Activated CD4-positive, alpha-beta T cell treated with anti-CD3 and anti-CD28 coated beads for 36 hours (primary cell): ENCODE measurements around the gene FAM181A. TPM values are rescaled to one million over a fixed set of nuclear protein-coding genes. Genes with fewer than 3 reads are reported as not detected.
A peak's percentile ranks its signal among the peaks of the same experiment; 100 is the strongest.

ENCODE experiments used
- ATAC-seq: fragments of 200-7000 bp; cut with Tn5 transposase; one replicate; pipeline ENCODE4 v1.10.0; 2021; ENCODE audit warnings: mild to moderate bottlenecking, moderate library complexity
- CTCF ChIA-PET: fragments of 350-600 bp; sonication (Branson Sonifier 250); formaldehyde crosslinking; loops from one replicate; lab custom pipeline; 2021; ENCODE audit warnings: antibody characterized with exemption; lab: Charles Lee
- POLR2A ChIA-PET: fragments of 350-600 bp; sonication (Branson Sonifier 250); formaldehyde crosslinking; loops from one replicate; lab custom pipeline; 2021; ENCODE audit warnings: antibody characterized with exemption, inconsistent platforms; lab: Charles Lee
- DNase-seq: peaks from one replicate; pipeline ENCODE4 v3.0.0-alpha.2; 2020
- H3K27ac Mint-ChIP-seq: one replicate; pipeline ENCODE4 v1.8.0; 2021; ENCODE audit warnings: mixed read lengths
- H3K27me3 Mint-ChIP-seq: one replicate; pipeline ENCODE4 v1.8.0; 2021; ENCODE audit warnings: mixed read lengths
- H3K36me3 Mint-ChIP-seq: one replicate; pipeline ENCODE4 v1.8.0; 2021; ENCODE audit warnings: low read depth, mixed read lengths
- H3K4me1 Mint-ChIP-seq: one replicate; pipeline ENCODE4 v1.8.0; 2021; ENCODE audit warnings: mixed read lengths
- H3K4me3 Mint-ChIP-seq: one replicate; pipeline ENCODE4 v1.8.0; 2021; ENCODE audit warnings: mild to moderate bottlenecking, moderate library complexity, mixed read lengths
- H3K9me3 Mint-ChIP-seq: one replicate; pipeline ENCODE4 v1.8.0; 2021; ENCODE audit warnings: low read depth, mixed read lengths
- intact Hi-C, 2 experiments: fragments of 100-400 bp; cut with DNase I in 1 of 2; cut with micrococcal nuclease in 1 of 2; formaldehyde crosslinking; loops; one replicate each; pipeline versions ENCODE4 v1.14.2 to v1.15.1; 2022 to 2024; cut with DNase I, micrococcal nuclease
- total RNA-seq, 2 experiments: library from RNA; stranded (reverse); gene quantifications; one replicate each; pipeline ENCODE4 v1.2.3, GENCODE V29; 2021

Gene FAM181A
- total RNA-seq, 2 experiments from 2014 or later, result not detected

GRCh38 chr14:93953263-93953662, 26.1 kb downstream of the FAM181A start:
- ChIA-PET POLR2A (interaction anchor here (1.0 kb wide), 1 partner anchor 20 kb away, joined by 3 read pairs; no protein-coding TSS in a partner anchor), CTCF (interaction anchor here (1.6 to 2.4 kb wide), 2 partner anchors 10 to 13 kb away, joined by 4 to 21 read pairs; no protein-coding TSS in a partner anchor)
- Mint-ChIP-seq H3K4me1 (peaks cover 80% of the 10 kb centered on the region), H3K27ac (peak overlapping the region; percentile 39), H3K9me3 (no peaks in the 10 kb centered on the region), H3K36me3 (peaks cover 19% of the 10 kb centered on the region), H3K4me3 (peak overlapping the region; percentile 75), H3K27me3 (no peaks in the 10 kb centered on the region)
- ATAC-seq, result no peak
- no peak for DNase-seq
- intact Hi-C loops, result loop anchor here in 1 of 2 experiments (10.0 kb wide), 1 partner anchor 1572 kb away; no protein-coding TSS in a partner anchor

- peaks cover 19% of the 10 kb centered on the region for H3K36me3 Mint-ChIP-seq
- intact Hi-C loops, result loop anchor here in 1 of 2 experiments (10.0 kb wide), 1 partner anchor 1571 kb away; no protein-coding TSS in a partner anchor
- DNase-seq (peak; percentile 38), ATAC-seq (peak; percentile 15)
- ChIA-PET CTCF (interaction anchor here (1.2 to 1.6 kb wide), 2 partner anchors 9 to 14 kb away, joined by 4 to 7 read pairs; no protein-coding TSS in a partner anchor), POLR2A (interaction anchor here (1.2 kb wide), 1 partner anchor 37 kb away, joined by 3 read pairs; no protein-coding TSS in a partner anchor)
- H3K4me1 Mint-ChIP-seq, result peaks cover 87% of the 10 kb centered on the region
- H3K9me3 Mint-ChIP-seq, result no peaks in the 10 kb centered on the region
- no peaks in the 10 kb centered on the region for H3K27me3 Mint-ChIP-seq
- H3K4me3 Mint-ChIP-seq, result peak overlapping the region; percentile 75
- peak overlapping the region; percentile 100 for H3K27ac Mint-ChIP-seq
Observed at GRCh38 chr14:93953739-93954515, 26.8 kb downstream of the FAM181A start.

- Mint-ChIP-seq H3K27me3 (no peaks in the 10 kb centered on the region), H3K4me3 (peak overlapping the region; percentile 75), H3K4me1 (peaks cover 92% of the 10 kb centered on the region), H3K27ac (peak overlapping the region; percentile 100), H3K36me3 (peaks cover 19% of the 10 kb centered on the region), H3K9me3 (no peaks in the 10 kb centered on the region)
- ATAC-seq (no peak), DNase-seq (no peak)
- ChIA-PET POLR2A (interaction anchor here (1.2 kb wide), 1 partner anchor 36 kb away, joined by 3 read pairs; no protein-coding TSS in a partner anchor), CTCF (interaction anchor here (1.0 to 1.2 kb wide), 2 partner anchors 14 to 15 kb away, joined by 3 to 7 read pairs; no protein-coding TSS in a partner anchor)
- intact Hi-C loops, result loop anchor here in 1 of 2 experiments (10.0 kb wide), 1 partner anchor 1570 kb away; no protein-coding TSS in a partner anchor
Observed at GRCh38 chr14:93954516-93954830, 27.3 kb downstream of the FAM181A start.

- Mint-ChIP-seq H3K27me3 (no peaks in the 10 kb centered on the region), H3K4me1 (peaks cover 99% of the 10 kb centered on the region), H3K27ac (peak overlapping the region; percentile 100), H3K9me3 (no peaks in the 10 kb centered on the region), H3K4me3 (peak overlapping the region; percentile 75), H3K36me3 (peaks cover 19% of the 10 kb centered on the region)
- POLR2A ChIA-PET, result interaction anchor here (1.2 kb wide), 1 partner anchor 35 kb away, joined by 3 read pairs; no protein-coding TSS in a partner anchor
- peak; percentile 60 for DNase-seq
- ATAC-seq, result peak; percentile 8
- CTCF ChIA-PET, result interaction anchor here (0.6 to 6.4 kb wide), 7 partner anchors 14 to 220 kb away, joined by 3 to 46 read pairs (median 3); partner anchors contain the start of gene ASB2
- intact Hi-C loops, result loop anchor here (5.0 to 10.0 kb wide), 4 partner anchors 127 to 1570 kb away; partner anchors contain the start of genes DDX24 (in 1 of the 2) and IFI27L1 (in 1 of the 2)
Observed at GRCh38 chr14:93954900-93955849, 28.0 kb downstream of the FAM181A start.

GRCh38 chr14:93955850-93956481, 28.8 kb downstream of the FAM181A start:
- H3K4me3 Mint-ChIP-seq, result peak overlapping the region; percentile 75
- H3K9me3 Mint-ChIP-seq, result no peaks in the 10 kb centered on the region
- ChIA-PET CTCF (interaction anchor here (0.6 to 6.4 kb wide), 5 partner anchors 15 to 219 kb away, joined by 3 to 46 read pairs (median 3); partner anchors contain the start of gene ASB2), POLR2A (interaction anchor here (0.6 kb wide), 1 partner anchor 1106 kb away, joined by 4 read pairs; no protein-coding TSS in a partner anchor)
- DNase-seq, result no peak
- intact Hi-C loops, result loop anchor here (5.0 to 10.0 kb wide), 4 partner anchors 126 to 1569 kb away; partner anchors contain the start of genes DDX24 (in 1 of the 2) and IFI27L1 (in 1 of the 2)
- peaks cover 12% of the 10 kb centered on the region for H3K36me3 Mint-ChIP-seq
- H3K27ac Mint-ChIP-seq, result peak overlapping the region; percentile 100
- no peaks in the 10 kb centered on the region for H3K27me3 Mint-ChIP-seq
- peaks cover 97% of the 10 kb centered on the region for H3K4me1 Mint-ChIP-seq
- no peak for ATAC-seq

- H3K9me3 Mint-ChIP-seq, result no peaks in the 10 kb centered on the region
- H3K27ac Mint-ChIP-seq, result peak overlapping the region; percentile 100
- ATAC-seq (no peak), DNase-seq (no peak)
- H3K4me1 Mint-ChIP-seq, result peaks cover 97% of the 10 kb centered on the region
- ChIA-PET CTCF (interaction anchor here (1.5 to 6.4 kb wide), 3 partner anchors 15 to 19 kb away, joined by 3 to 51 read pairs (median 46); partner anchors contain the start of gene ASB2), POLR2A (interaction anchor here (0.6 to 4.9 kb wide), 3 partner anchors 14 to 1106 kb away, joined by 4 to 48 read pairs (median 4); no protein-coding TSS in a partner anchor)
- peak overlapping the region; percentile 75 for H3K4me3 Mint-ChIP-seq
- H3K27me3 Mint-ChIP-seq, result no peaks in the 10 kb centered on the region
- peaks cover 16% of the 10 kb centered on the region for H3K36me3 Mint-ChIP-seq
- intact Hi-C loops, result loop anchor here (5.0 to 10.0 kb wide), 4 partner anchors 126 to 1568 kb away; partner anchors contain the start of genes DDX24 (in 1 of the 2) and IFI27L1 (in 1 of the 2)
Observed at GRCh38 chr14:93956514-93957332, 29.6 kb downstream of the FAM181A start.

GRCh38 chr14:93957333-93957710, 30.2 kb downstream of the FAM181A start:
- Mint-ChIP-seq H3K36me3 (peaks cover 17% of the 10 kb centered on the region), H3K27ac (peak overlapping the region; percentile 100), H3K4me1 (peaks cover 95% of the 10 kb centered on the region), H3K9me3 (no peaks in the 10 kb centered on the region), H3K27me3 (no peaks in the 10 kb centered on the region), H3K4me3 (peak overlapping the region; percentile 75)
- CTCF ChIA-PET, result interaction anchor here (6.0 to 6.4 kb wide), 2 partner anchors 14 to 18 kb away, joined by 46 to 51 read pairs; no protein-coding TSS in a partner anchor
- POLR2A ChIA-PET, result interaction anchor here (0.7 to 4.9 kb wide), 2 partner anchors 14 to 22 kb away, joined by 4 to 48 read pairs; no protein-coding TSS in a partner anchor
- ATAC-seq, result no peak
- DNase-seq, result no peak
- intact Hi-C loops, result loop anchor here (5.0 to 10.0 kb wide), 4 partner anchors 125 to 1567 kb away; partner anchors contain the start of genes DDX24 (in 1 of the 2) and IFI27L1 (in 1 of the 2)

GRCh38 chr14:93957751-93958566, 30.8 kb downstream of the FAM181A start:
- Mint-ChIP-seq H3K4me1 (peaks cover 96% of the 10 kb centered on the region), H3K4me3 (peak overlapping the region; percentile 26), H3K9me3 (no peaks in the 10 kb centered on the region), H3K36me3 (peaks cover 17% of the 10 kb centered on the region), H3K27ac (peak overlapping the region; percentile 100), H3K27me3 (no peaks in the 10 kb centered on the region)
- intact Hi-C loops, result loop anchor here (5.0 to 10.0 kb wide), 4 partner anchors 124 to 1567 kb away; partner anchors contain the start of genes DDX24 (in 1 of the 2) and IFI27L1 (in 1 of the 2)
- CTCF ChIA-PET, result interaction anchor here (0.8 to 6.4 kb wide), 7 partner anchors 9 to 42 kb away, joined by 3 to 51 read pairs (median 4); no protein-coding TSS in a partner anchor
- ATAC-seq, result no peak
- POLR2A ChIA-PET, result interaction anchor here (1.2 to 4.9 kb wide), 4 partner anchors 14 to 388 kb away, joined by 3 to 48 read pairs (median 26); no protein-coding TSS in a partner anchor
- DNase-seq, result no peak
